Right atrium auricular region (tissue), 2 donors: Measurements from ENCODE around the gene KCTD17. TPM values are rescaled to one million over a fixed set of nuclear protein-coding genes. Genes with fewer than 3 reads are reported as not detected.
"Not testable (repeated sequence)": the region's sequence is repeated elsewhere in the genome, so short reads cannot be mapped to it uniquely, and the experiment has no call there.

ENCODE experiments used
- DNase-seq: peaks from one replicate; pipeline ENCODE4 v3.0.0-alpha.2; 2019; ENCODE audit warnings: low spot score
- H3K27ac ChIP-seq, 2 donors: fragments of 200-600 bp; sonication (generic); 1 replicate in 1 of 2; 2 replicates in 1 of 2; pipeline ENCODE4 v1.5.1; 2016 to 2019
- H3K27me3 ChIP-seq, 2 donors: fragments of 200-600 bp; sonication (generic); one replicate each; pipeline versions ENCODE4 v1.5.1 to v1.6.0; 2017 to 2019
- H3K36me3 ChIP-seq: fragments of 200-600 bp; sonication (generic); one replicate; pipeline ENCODE4 v1.5.1; 2016
- H3K4me1 ChIP-seq, 2 donors: fragments of 200-600 bp; sonication (generic); one replicate each; pipeline versions ENCODE4 v1.5.1 to v1.6.0; 2017 to 2019
- H3K4me3 ChIP-seq, 2 donors: fragments of 200-600 bp; sonication (generic); 1 replicate in 1 of 2; 2 replicates in 1 of 2; pipeline ENCODE4 v1.5.1; 2017 to 2019; ENCODE audit warnings: mild to moderate bottlenecking in 1 of 2, moderate library complexity in 1 of 2
- H3K9me3 ChIP-seq, 2 donors: fragments of 200-600 bp; sonication (generic); one replicate each; pipeline ENCODE4 v1.5.1; 2019
- total RNA-seq, 2 donors: library from RNA; depleted of rRNA; stranded (reverse); fragments of >200 nt; gene quantifications; one replicate each; pipeline ENCODE4 v1.1.0, GENCODE V29; 2016
- TF ChIP-seq, protein P1 (sequence below), 2 donors: fragments of 200-600 bp; sonication (generic); IDR thresholded peaks; one replicate each; pipeline ENCODE4 v1.5.1; 2019; ENCODE audit warnings: antibody characterized with exemption in 2 of 2

Gene KCTD17
- total RNA-seq, 2 donors from 2014 or later = 44.9 to 54.8 TPM

DNA sequence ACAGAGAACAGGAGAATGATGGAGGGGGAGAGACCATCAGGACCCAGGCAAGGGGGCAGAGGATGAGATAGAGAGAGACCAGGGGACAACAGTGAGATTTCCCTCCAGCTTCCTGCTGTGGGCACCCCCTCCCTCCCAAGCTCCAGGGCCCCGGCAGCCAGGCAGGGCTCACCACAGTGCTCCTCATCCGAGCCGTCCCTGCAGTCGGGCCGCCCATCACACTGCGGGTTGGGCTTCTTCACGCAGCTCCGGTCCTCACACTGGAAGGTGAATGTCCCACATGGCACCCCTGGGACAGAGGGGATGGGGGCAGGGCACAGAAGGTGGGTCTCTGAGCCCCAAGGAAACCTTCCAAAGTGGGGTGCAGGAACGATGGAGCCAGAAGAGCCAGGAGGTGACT lies 19.2 kb downstream of the KCTD17 start:
- Histone ChIP-seq H3K27me3 (peaks cover 0 to 16% of the 10 kb centered on the region in 2 donors), H3K27ac (no peak overlapping the region), H3K4me1 (no peaks in the 10 kb centered on the region), H3K9me3 (no peaks in the 10 kb centered on the region), H3K4me3 (no peak overlapping the region), H3K36me3 (no peaks in the 10 kb centered on the region)
- DNase-seq = no peak
- TF ChIP-seq, protein P1, sequence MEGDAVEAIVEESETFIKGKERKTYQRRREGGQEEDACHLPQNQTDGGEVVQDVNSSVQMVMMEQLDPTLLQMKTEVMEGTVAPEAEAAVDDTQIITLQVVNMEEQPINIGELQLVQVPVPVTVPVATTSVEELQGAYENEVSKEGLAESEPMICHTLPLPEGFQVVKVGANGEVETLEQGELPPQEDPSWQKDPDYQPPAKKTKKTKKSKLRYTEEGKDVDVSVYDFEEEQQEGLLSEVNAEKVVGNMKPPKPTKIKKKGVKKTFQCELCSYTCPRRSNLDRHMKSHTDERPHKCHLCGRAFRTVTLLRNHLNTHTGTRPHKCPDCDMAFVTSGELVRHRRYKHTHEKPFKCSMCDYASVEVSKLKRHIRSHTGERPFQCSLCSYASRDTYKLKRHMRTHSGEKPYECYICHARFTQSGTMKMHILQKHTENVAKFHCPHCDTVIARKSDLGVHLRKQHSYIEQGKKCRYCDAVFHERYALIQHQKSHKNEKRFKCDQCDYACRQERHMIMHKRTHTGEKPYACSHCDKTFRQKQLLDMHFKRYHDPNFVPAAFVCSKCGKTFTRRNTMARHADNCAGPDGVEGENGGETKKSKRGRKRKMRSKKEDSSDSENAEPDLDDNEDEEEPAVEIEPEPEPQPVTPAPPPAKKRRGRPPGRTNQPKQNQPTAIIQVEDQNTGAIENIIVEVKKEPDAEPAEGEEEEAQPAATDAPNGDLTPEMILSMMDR (IDR thresholded peaks at IDR 0.05) = no peak

DNA sequence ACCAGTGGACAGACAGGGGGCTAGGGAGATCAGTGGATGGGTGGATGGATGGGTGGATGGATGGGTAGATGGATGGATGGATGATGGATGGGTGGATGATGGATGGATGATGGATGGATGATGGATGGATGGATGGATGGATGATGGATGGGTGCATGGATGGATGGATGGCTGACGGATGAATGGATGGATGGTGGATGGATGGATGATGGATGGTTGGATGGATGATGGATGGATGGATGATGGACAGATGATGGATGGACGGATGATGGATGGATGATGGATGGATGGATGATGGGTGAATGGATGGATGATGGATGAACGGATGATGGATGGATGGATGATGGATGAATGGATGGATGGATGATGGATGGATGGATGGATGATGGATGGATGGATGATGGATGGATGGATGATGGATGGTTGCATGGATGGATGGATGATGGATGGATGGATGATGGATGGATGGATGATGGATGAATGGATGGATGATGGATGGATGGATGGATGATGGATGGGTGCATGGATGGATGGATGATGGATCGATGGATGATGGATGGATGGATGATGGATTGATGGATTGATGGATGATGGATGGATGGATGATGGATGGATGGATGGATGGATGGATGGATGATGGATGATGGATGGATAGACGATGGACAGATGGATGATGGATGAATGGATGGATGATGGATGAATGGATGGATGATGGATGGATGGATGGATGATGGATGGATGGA lies 20.5 kb downstream of the KCTD17 start:
- H3K27me3 ChIP-seq = peaks cover 0 to 16% of the 10 kb centered on the region in 2 donors
- not testable (repeated sequence) for H3K27ac ChIP-seq, H3K9me3 ChIP-seq, DNase-seq, H3K4me1 ChIP-seq, H3K36me3 ChIP-seq, H3K4me3 ChIP-seq

DNA sequence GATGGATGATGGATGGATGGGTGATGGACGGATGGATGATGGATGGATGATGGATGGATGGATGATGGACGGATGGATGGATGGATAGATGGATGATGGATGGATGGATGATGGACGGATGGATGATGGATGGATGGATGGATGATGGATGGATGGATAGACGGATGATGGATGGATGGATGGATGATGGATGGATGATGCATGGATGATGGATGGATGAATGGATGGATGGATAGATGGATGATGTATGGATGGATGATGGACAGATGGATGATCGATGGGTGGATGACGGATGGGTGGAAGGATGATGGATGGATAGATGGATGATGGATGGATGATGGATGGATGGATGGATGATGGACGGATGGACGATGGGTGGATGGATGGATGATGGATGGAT lies 21.1 kb downstream of the KCTD17 start:
- Histone ChIP-seq H3K27me3 (peaks cover 0 to 16% of the 10 kb centered on the region in 2 donors), H3K27ac (no peak overlapping the region)
- TF ChIP-seq, protein P1 (IDR thresholded peaks at IDR 0.05) = no peak

DNA sequence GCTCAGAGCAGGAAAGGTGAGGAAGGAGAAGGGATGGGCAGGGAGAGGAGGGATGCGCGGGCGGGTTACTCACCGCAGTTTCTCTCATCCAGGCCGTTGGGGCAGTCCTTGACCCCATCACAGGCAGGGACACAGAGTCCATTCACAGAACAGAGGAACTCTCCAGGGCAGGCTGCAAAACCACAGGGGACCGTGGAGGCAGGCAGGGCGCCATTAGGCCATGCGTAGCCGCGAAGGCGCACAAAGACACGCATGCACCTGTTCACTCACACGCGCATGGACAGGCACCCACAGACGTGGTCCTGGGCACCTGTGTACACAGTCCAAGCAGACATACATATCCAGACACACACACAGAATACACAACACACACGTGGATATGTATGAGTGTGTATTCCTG lies 23.0 kb downstream of the KCTD17 start:
- DNase-seq = no peak
- no peaks in the 10 kb centered on the region for H3K4me1 ChIP-seq
- no peak overlapping the region for H3K27ac ChIP-seq
- no peaks in the 10 kb centered on the region for H3K36me3 ChIP-seq
- peaks cover 0 to 2% of the 10 kb centered on the region in 2 donors for H3K27me3 ChIP-seq
- H3K9me3 ChIP-seq = no peaks in the 10 kb centered on the region
- no peak overlapping the region for H3K4me3 ChIP-seq
- TF ChIP-seq, protein P1 (IDR thresholded peaks at IDR 0.05) = no peak

More for the DNA sequence above, 21.1 kb downstream of the KCTD17 start:
- no peaks in the 10 kb centered on the region for H3K4me1 ChIP-seq
- no peaks in the 10 kb centered on the region for H3K36me3 ChIP-seq
- H3K9me3 ChIP-seq = no peaks in the 10 kb centered on the region
- DNase-seq = no peak
- no peak overlapping the region for H3K4me3 ChIP-seq

DNA sequence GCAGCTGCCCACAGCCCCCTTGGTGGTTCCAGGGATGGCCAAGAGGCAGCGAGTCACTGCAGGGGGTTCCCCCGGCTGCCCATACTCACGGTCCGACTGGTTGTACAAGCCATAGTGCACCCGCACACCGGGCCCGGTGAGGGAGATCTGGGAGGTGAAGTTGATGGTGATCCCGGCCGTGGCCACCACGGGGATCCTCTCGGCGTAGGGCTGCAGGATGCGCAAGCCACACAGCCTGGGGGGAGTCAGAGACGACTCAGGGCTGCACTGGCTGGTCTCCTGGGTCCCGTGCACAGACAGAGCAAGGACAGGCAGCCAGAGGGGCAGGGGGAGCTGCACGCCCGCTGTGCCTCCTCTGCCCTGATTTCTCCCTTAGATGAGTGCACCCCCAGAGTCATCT lies 23.5 kb downstream of the KCTD17 start:
- Histone ChIP-seq H3K4me1 (no peaks in the 10 kb centered on the region), H3K27me3 (no peaks in the 10 kb centered on the region), H3K9me3 (no peaks in the 10 kb centered on the region), H3K27ac (no peak overlapping the region), H3K4me3 (no peak overlapping the region), H3K36me3 (no peaks in the 10 kb centered on the region)
- TF ChIP-seq, protein P1 (IDR thresholded peaks at IDR 0.05) = no peak
- no peak for DNase-seq

DNA sequence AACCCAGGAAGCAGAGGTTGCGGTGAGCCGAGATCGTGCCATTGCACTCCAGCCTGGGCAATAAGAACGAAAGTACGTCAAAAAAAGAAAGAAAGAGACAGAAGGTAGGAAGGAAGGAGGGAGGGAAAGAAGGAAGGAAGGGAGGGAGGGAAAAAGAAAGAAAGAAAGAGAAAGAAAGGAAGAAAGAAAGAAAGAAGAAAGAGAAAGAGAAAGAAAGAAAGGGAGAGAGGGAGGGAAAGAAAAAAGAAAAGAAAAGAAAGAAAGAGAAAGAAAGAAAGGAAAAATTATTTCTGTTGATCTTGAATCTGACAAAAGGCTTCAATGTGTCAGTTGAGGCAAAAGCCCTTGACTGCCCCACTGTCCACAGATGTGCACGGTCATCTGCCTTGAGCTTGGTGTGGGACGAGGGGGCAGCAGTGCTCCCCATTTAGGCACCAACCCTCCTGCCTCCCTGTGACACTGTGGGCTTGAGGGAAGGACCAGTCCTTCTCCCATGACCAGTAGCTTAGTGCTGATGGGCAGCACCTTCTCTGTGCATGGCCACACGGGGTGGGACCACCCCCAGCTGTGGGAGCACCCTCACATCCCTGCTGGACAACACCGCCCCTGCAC lies 24.4 kb downstream of the KCTD17 start:
- Histone ChIP-seq H3K27ac (no peak overlapping the region), H3K4me1 (no peaks in the 10 kb centered on the region), H3K4me3 (no peak overlapping the region), H3K9me3 (no peaks in the 10 kb centered on the region), H3K36me3 (no peaks in the 10 kb centered on the region), H3K27me3 (no peaks in the 10 kb centered on the region)
- TF ChIP-seq, protein P1 (IDR thresholded peaks at IDR 0.05) = no peak
- DNase-seq = no peak
